Loucy (cell line): Measurements from ENCODE around the gene LYRM4.

Experiments used
- EZH2phosphoT487 ChIP-seq: fragments of 200-600 bp; IDR thresholded peaks from 2 replicates; pipeline ENCODE4 v1.6.1; 2018; ENCODE audit warnings: antibody characterized with exemption, mild to moderate bottlenecking, moderate library complexity, borderline replicate concordance
- TF ChIP-seq, protein P1 (sequence below): fragments of 200-600 bp; sonication (generic); conservative IDR thresholded peaks from 2 replicates; pipeline ENCODE4 v1.5.1; 2014; ENCODE audit warnings: mild to moderate bottlenecking, antibody characterized with exemption, low read length

DNA sequence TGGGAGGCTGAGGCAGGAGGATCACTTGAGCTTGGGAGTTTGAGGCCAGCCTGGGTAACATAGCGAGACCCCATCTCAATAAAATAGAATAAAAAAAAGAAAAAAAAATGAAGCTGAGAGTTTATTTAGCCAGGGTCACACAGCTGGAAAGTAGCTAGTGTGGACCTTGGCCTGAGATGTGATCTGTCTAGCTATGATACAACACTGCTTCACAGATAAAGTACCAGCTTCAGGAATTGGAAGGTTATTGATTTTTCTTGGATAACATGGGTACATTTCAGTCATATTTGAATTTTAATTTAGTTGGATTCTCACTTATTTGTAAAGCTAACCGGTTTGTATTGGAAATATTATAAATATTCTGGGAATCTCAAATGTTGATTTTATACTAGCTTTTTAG is 5.7 kb upstream of the LYRM4 start:
- TF ChIP-seq, protein P1, sequence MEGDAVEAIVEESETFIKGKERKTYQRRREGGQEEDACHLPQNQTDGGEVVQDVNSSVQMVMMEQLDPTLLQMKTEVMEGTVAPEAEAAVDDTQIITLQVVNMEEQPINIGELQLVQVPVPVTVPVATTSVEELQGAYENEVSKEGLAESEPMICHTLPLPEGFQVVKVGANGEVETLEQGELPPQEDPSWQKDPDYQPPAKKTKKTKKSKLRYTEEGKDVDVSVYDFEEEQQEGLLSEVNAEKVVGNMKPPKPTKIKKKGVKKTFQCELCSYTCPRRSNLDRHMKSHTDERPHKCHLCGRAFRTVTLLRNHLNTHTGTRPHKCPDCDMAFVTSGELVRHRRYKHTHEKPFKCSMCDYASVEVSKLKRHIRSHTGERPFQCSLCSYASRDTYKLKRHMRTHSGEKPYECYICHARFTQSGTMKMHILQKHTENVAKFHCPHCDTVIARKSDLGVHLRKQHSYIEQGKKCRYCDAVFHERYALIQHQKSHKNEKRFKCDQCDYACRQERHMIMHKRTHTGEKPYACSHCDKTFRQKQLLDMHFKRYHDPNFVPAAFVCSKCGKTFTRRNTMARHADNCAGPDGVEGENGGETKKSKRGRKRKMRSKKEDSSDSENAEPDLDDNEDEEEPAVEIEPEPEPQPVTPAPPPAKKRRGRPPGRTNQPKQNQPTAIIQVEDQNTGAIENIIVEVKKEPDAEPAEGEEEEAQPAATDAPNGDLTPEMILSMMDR, result no peak
- no peak for TF ChIP-seq EZH2phosphoT487
